Testis (tissue), 3 donors: Measurements from ENCODE around the gene AFF4. TPM values are rescaled to one million over a fixed set of nuclear protein-coding genes. Genes with fewer than 3 reads are reported as not detected.

Source experiments
- DNase-seq: peaks from one replicate; pipeline ENCODE4 v3.0.0-alpha.2; 2019
- H3K27ac ChIP-seq, 2 donors: fragments of 200-600 bp; sonication (generic); one replicate each; pipeline ENCODE4 v1.5.1; 2019
- H3K27me3 ChIP-seq: fragments of 200-600 bp; sonication (generic); one replicate; pipeline ENCODE4 v1.5.1; 2019
- H3K36me3 ChIP-seq: fragments of 200-600 bp; sonication (generic); one replicate; pipeline ENCODE4 v1.5.1; 2017; ENCODE audit warnings: low read depth; ENCODE audit errors: missing control alignments
- H3K4me1 ChIP-seq: fragments of 200-600 bp; sonication (generic); one replicate; pipeline ENCODE4 v1.5.1; 2019
- H3K4me3 ChIP-seq, 2 donors: fragments of 200-600 bp; sonication (generic); one replicate each; pipeline ENCODE4 v1.5.1; 2017 to 2019
- H3K9me3 ChIP-seq: fragments of 200-600 bp; sonication (generic); one replicate; pipeline ENCODE4 v1.5.1; 2017
- POLR2A ChIP-seq: fragments of 450-650 bp; IDR thresholded peaks from one replicate; pipeline ENCODE4 v1.6.1; 2017; ENCODE audit warnings: antibody characterized with exemption, mild to moderate bottlenecking, moderate library complexity
- WGBS, 2 donors: methylation state at CpG; one replicate each; pipeline ENCODE4 v1.1.5; 2018; 5-methylcytosine and 5-hydroxymethylcytosine counted together
- intact Hi-C: fragments of 100-400 bp; cut with DNase I; formaldehyde crosslinking; loops from one replicate; pipeline ENCODE4 v1.15.1; 2023; ENCODE audit warnings: low total_unique reads
- polyA plus RNA-seq: library from polyadenylated mRNA; stranded (reverse); fragments of 350-450 nt; fragmentation: Illumina TruSeq; extraction: RNeasy Lipid Tissue Mini Kit (QIAGEN cat#74804); gene quantifications from one replicate; pipeline ENCODE4 v1.2.3, GENCODE V29; 2014; ENCODE audit warnings: low read depth, low replicate concordance; ENCODE audit not compliant: insufficient read depth
- total RNA-seq, 2 donors: library from RNA; depleted of rRNA; stranded (reverse); fragments of >200 nt; gene quantifications; one replicate each; pipeline ENCODE4 v1.2.3, GENCODE V29; 2016
- TF ChIP-seq, protein P1 (sequence below), 3 experiments: fragments of 450-650 bp in 2 of 3; fragments of 200-600 bp in 1 of 3; sonication (generic) in 1 of 3; IDR thresholded peaks; one replicate each; pipeline ENCODE4 v1.5.1; 2016 to 2019; ENCODE audit warnings: antibody characterized with exemption in 3 of 3, mild to moderate bottlenecking in 2 of 3, moderate library complexity in 1 of 3

Gene AFF4
- total and polyA plus RNA-seq, 3 donors from 2014 or later: 57.2 to 112 (median 112) TPM

DNA sequence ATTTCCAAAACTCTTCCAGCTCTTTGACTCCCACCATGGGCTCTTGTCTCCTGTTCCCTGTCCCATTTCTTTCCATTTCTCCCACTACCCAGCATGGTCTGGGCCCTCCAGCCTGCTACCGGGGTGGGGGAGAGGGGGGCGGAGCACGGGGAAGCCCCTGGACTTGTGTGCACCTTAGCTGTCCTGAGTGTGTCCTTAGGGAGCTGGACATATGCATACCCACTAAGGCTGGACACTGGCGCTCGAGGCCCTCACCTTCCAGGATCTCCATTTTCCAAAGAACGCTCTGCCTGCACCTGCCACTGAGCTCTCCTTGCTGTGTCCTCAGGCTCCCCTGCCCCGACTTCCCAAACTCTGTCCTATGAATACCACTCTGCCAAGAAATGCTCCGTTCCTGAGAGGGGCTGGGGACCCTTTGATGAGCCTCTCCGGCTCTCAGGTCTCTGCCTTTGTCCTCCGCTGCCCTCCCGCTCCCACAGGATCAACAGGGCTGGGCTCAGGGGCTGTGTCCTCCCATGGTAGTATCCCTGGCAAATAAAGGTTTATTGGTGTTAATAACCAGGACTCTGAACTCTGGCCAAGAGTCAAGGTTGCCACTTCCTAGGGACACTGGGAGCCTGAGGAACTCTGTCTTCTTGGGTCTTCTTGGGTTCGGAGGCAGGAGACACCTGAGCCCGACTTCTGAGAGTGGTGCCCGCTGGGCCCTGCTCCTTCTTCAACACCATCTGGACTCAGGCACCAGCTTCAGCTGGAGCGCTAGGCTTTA, 132.2 kb downstream of the AFF4 start:
- H3K4me3 ChIP-seq: peak overlapping the region; percentile 54 to 63
- H3K9me3 ChIP-seq: no peaks in the 10 kb centered on the region
- DNase-seq: no peak
- H3K27ac ChIP-seq: no peak overlapping the region
- no peaks in the 10 kb centered on the region for H3K27me3 ChIP-seq
- H3K36me3 ChIP-seq: no peaks in the 10 kb centered on the region
- 71 to 75% methylated on average over 14 to 15 of the region's 15 CpGs for WGBS, 2 donors
- peaks cover 4% of the 10 kb centered on the region for H3K4me1 ChIP-seq
- no peak for TF ChIP-seq POLR2A
- TF ChIP-seq, protein P1, sequence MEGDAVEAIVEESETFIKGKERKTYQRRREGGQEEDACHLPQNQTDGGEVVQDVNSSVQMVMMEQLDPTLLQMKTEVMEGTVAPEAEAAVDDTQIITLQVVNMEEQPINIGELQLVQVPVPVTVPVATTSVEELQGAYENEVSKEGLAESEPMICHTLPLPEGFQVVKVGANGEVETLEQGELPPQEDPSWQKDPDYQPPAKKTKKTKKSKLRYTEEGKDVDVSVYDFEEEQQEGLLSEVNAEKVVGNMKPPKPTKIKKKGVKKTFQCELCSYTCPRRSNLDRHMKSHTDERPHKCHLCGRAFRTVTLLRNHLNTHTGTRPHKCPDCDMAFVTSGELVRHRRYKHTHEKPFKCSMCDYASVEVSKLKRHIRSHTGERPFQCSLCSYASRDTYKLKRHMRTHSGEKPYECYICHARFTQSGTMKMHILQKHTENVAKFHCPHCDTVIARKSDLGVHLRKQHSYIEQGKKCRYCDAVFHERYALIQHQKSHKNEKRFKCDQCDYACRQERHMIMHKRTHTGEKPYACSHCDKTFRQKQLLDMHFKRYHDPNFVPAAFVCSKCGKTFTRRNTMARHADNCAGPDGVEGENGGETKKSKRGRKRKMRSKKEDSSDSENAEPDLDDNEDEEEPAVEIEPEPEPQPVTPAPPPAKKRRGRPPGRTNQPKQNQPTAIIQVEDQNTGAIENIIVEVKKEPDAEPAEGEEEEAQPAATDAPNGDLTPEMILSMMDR (IDR thresholded peaks at IDR 0.05): no peak
- intact Hi-C loops: no loop called here

GRCh38 chr5:132830436-132831094, 132.9 kb downstream of the AFF4 start, which contains the start of gene SHROOM1:
TSS of gene SHROOM1 (minus strand) at chr5:132830647. CDS start at chr5:132826140, 4,507 bp downstream.
- Histone ChIP-seq H3K36me3 (no peaks in the 10 kb centered on the region), H3K27me3 (no peaks in the 10 kb centered on the region), H3K9me3 (no peaks in the 10 kb centered on the region), H3K4me3 (peak within 1 kb of the TSS; percentile 54 to 63), H3K27ac (peak within 1 kb of the TSS in 1 of 2 donors; percentile 45), H3K4me1 (peaks cover 4% of the 10 kb centered on the region)
- peak; percentile 52 for DNase-seq
- TF ChIP-seq, protein P1 (IDR thresholded peaks at IDR 0.05): no peak
- TF ChIP-seq POLR2A: no peak
- intact Hi-C loops: no loop called here
- 3 to 18% methylated on average over 12 to 61 of the region's 78 CpGs for WGBS, 2 donors

DNA sequence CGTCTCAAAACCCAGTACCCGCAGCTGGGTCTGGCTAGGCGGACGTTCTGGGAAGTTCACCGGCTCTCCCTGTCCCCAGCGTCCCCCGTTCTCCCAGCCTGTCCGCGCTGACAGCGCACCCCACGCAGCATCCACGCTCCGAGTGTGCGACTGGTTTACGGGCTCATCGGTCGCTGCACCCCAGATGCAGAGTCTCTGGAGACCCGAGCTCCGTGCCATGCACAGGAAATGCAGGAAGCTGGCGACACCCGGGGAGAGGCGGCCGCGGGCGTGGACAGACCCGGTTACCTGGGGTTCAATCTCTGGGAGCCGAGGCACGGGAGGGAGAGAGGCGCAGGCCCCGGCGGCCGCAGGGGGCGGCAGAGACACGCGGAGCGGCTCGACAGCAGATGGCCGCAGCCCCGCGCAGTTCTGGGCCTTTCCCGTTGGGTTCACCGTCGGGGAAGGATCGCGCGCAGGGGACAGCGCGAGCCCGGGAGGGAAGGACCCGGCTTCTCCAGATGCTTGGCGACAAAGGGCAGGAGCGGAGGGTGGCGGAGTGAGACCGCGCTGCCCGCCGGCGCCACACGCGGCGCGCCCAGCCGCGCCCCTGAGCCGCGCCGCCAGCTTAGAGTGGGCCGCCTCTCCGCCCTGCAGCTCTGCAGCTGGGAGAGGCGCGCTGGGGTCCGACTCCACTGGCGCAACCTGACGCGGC, 133.5 kb downstream of the AFF4 start:
- no peaks in the 10 kb centered on the region for H3K27me3 ChIP-seq
- no peaks in the 10 kb centered on the region for H3K36me3 ChIP-seq
- DNase-seq: peak; percentile 81
- WGBS, 2 donors: 2 to 20% methylated on average over 4 to 50 of the region's 75 CpGs
- peak overlapping the region; percentile 54 to 63 for H3K4me3 ChIP-seq
- H3K27ac ChIP-seq: peak overlapping the region in 1 of 2 donors; percentile 45
- no peak for TF ChIP-seq POLR2A
- TF ChIP-seq, protein P1 (IDR thresholded peaks at IDR 0.05): peak; percentile 76 to 87 (median 87)
- intact Hi-C loops: no loop called here
- no peaks in the 10 kb centered on the region for H3K9me3 ChIP-seq
- peaks cover 4% of the 10 kb centered on the region for H3K4me1 ChIP-seq

DNA sequence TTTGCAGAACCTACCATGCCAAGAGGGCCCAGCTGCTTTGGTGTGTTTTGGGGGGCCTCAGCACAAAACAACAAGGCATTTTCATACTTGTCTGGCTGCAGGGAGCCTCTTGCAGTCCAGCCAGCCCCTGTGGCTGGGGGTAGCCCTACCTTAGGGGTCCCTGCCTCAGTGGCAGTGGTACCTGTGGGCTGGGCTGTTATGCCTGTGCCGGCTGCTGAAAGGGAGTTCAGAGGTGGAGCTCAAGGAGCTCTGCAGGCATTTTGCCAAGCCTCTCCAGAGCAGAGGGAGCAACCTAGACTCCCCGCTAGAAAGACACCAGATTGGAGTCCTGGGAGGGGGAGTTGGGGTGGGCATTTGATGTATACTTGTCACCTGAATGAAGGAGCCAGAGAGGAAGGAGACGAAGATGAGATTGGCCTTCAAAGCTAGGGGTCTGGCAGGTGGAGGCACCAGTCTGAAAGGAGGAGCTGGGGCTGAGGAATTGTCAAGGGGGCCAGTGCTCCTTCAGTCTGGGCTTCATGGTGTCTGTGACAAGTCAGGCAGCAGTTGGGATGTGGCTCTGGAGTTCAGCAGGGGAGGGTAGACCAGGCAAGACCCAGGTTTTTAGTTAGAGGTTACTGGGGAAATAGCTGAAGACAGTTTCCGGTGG, 134.5 kb downstream of the AFF4 start:
- no peaks in the 10 kb centered on the region for H3K36me3 ChIP-seq
- no peak for DNase-seq
- no peak overlapping the region for H3K27ac ChIP-seq
- no peaks in the 10 kb centered on the region for H3K27me3 ChIP-seq
- peaks cover 4% of the 10 kb centered on the region for H3K4me1 ChIP-seq
- TF ChIP-seq POLR2A: no peak
- TF ChIP-seq, protein P1 (IDR thresholded peaks at IDR 0.05): no peak
- intact Hi-C loops: no loop called here
- 61 to 73% methylated on average over 3 to 4 of the region's 4 CpGs for WGBS, 2 donors
- H3K9me3 ChIP-seq: no peaks in the 10 kb centered on the region
- H3K4me3 ChIP-seq: no peak overlapping the region
